GM18508 (cell line): Measurements from ENCODE around the gene RPH3AL.
"Not testable (repeated sequence)": the region's sequence is repeated elsewhere in the genome, so short reads cannot be mapped to it uniquely, and the experiment has no call there.

ENCODE experiments used
- ATAC-seq: cut with Tn5 transposase; IDR thresholded peaks from one replicate; pipeline ENCODE4 v1.9.1; 2021; ENCODE audit warnings: moderate number of reproducible peaks; ENCODE audit not compliant: insufficient read depth, unreplicated experiment

The RPH3AL gene

DNA sequence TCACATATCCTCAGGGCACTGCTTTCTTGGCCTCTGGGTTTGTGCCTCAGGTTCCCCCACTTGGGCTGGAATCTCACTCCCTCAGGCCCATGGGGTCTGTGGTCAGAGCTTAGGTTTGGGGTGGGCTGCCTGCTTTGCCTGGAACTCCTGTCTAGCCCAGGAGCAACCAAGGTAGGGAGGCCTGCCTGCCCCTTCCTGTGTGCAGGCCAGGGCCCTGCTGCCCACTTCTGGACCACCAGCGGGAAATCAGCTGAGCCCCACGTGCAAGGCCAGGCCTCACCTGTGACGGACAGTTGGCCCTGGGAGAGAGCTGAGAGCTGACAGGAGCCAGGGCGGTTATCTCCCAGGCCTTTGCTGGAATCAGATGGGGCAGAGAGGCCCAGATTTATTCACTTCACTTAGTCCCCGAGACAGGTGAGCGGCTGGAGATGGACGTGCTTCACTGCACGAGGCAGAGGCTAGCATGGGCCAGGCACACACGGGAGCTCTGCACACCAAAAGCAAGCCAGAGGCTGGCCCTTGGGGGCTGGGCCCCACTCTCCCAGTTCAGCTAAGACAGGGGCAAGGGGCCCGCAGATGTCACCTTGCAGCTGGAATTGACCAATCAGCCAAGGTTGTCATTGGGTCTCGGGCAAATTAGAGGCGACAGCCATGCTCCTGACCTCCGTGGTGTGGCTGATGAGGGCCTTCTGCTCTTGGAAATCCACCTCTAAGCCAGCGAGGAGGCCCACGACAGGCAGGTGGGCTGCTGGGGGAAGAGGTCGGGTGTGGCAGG, 121.2 kb downstream of the RPH3AL start:
- ATAC-seq: no peak

- no peak for ATAC-seq
Measured at GRCh38 chr17:230395-230770, 122.2 kb downstream of the RPH3AL start.

GRCh38 chr17:229709-230394, 122.8 kb downstream of the RPH3AL start:
- no peak for ATAC-seq

DNA sequence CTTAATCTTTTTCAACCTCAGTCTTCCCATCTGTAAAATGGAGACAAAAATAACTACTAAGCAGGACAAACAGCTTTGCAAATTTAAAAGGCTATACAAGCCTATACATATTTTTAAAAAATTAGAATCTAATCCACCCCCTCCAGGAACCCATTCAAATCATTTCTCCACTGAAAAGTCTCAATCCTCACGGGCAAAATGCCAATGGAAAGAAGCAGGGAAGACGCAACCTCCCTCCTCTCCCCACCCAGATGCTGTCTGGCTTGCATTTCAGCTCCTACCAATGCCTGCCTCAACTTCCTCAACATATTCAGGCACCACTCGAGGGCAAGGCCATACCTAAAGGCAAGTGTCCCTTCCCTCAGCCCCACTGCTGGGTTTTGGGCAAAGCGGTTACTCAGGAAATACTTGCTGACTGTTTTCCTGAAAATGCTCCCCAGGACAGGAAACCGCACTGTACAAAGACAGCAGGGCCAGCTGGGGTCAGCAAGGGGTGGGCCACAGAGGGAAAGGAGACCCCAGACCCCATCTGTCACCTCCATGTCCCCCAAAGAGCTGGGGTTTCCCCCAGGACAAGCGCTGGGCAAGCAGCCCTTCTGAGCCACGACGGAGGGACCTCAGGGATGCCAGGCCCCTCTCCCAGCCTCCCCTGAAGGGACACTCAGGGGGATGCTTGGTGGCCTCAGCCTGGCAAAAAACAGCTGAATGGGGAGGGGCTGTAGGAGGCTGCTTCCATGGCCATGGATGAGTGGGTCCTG, 123.5 kb downstream of the RPH3AL start:
- ATAC-seq: no peak

DNA sequence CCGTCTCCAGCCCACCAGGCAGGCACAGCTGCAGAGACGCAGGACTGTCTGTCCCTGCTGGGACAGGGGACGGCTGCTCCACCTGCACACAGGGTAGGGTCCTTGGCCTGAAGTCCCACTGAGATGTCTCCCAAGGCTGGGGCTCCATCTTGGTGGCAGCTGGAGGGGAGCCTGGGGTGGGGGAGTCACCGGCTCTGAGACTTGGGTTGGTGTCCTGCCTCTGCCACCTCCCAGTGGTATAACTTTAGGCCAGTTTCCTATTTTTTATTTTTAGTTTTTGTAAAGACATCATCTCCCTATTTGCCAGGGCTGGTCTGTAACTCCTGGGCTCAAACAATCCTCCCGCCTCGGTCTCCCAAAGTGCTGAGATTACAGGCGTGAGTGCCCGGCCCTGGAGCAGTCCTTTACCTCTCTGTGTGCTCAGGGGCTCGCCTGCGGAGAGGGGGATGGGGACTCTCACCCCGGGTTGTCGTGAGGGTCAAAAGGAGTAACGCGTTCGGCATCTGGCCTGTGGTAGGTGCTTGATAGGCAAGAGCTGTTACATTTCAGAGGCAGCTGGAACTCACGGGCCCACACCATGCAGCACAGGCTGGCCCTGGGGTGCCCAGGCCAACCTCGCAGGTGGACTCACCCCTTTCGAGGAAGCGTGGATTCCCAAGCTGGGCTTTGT, 124.5 kb downstream of the RPH3AL start:
- ATAC-seq: no peak

- no peak for ATAC-seq
Measured at GRCh38 chr17:227078-227945, 125.3 kb downstream of the RPH3AL start.

DNA sequence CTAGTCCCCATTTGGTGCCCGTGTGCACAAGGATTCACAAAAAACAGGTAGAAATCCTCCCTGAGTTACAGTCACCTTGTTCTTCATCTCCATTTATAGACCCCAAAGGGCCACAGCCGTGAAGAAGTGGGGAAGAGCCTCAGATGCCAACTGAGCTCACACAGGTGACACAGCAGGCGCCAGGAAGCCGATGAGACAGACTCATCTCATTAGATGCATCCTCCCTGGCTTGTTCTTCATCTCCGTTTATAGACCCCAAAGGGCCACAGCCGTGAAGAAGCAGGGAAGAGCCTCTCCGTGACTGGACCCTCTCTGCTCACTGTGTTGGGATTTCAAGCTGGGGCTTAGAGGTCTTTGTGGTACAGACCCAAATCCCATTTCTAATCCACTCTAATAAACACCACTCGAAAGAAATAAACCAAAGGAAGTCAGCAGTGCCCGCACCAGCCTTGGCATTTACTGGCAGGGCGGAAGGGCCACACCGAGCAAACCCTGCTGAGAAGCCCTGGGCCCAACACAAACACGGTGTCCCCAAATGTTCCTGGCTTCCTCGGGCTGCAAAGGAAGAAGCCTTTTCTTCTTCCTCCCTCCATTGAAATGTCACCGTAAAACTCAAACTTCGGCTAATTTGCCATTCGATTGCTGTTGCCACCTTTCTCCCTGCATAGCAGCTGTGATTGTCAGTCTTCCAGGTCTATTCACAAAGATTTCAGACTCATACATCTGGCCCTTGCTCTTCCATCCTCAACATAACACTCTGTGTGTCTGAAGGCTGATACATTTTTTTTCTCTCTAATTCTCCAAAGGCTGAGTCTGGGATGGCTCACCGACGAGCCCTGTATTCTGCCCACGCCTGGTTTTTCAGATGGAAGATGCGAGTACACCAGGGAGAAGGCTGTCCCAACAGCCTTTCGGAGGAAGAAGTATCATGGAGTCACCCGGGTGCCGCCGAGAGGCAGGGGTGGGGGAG, 126.2 kb downstream of the RPH3AL start:
- ATAC-seq: no peak

GRCh38 chr17:225551-225950, 127.1 kb downstream of the RPH3AL start:
- no peak for ATAC-seq

DNA sequence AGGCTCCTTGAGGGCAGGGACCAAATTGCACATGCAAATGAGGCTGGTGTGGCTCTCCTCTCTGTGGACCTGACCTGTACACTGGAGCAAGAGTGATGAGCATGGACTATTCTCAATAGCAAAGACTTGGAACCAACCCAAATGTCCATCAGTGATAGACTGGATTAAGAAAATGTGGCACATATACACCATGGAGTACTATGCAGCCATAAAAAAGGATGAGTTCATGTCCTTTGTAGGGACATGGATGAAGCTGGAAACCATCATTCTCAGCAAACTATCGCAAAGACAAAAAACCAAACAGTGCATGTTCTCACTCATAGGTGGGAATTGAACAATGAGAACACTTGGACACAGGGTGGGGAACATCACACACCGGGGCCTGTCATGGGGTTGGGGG, 128.0 kb downstream of the RPH3AL start:
- not testable (repeated sequence) for ATAC-seq

GRCh38 chr17:223723-224471, 128.7 kb downstream of the RPH3AL start:
- no peak for ATAC-seq

DNA sequence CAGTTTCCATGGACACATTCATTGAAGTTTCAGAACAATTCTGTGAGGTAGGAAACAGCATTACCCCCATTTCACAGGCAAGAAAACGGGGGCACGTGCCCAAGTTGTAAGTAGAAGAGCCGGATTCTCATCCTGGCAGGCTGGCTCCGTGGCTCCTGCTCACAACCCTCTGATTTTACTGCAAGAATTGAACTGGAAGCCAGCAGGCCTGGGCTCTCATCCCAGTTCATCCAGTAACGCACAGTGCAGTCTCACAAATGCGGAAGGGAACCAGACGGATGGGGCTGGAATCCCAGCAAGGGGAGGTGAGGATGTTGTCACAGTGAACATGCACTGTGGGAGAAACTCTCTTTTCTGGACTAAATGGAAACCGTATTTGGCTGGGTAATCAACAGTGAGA, 130.4 kb downstream of the RPH3AL start:
- no peak for ATAC-seq

- no peak for ATAC-seq
Measured at GRCh38 chr17:219696-220095, 132.9 kb downstream of the RPH3AL start.

DNA sequence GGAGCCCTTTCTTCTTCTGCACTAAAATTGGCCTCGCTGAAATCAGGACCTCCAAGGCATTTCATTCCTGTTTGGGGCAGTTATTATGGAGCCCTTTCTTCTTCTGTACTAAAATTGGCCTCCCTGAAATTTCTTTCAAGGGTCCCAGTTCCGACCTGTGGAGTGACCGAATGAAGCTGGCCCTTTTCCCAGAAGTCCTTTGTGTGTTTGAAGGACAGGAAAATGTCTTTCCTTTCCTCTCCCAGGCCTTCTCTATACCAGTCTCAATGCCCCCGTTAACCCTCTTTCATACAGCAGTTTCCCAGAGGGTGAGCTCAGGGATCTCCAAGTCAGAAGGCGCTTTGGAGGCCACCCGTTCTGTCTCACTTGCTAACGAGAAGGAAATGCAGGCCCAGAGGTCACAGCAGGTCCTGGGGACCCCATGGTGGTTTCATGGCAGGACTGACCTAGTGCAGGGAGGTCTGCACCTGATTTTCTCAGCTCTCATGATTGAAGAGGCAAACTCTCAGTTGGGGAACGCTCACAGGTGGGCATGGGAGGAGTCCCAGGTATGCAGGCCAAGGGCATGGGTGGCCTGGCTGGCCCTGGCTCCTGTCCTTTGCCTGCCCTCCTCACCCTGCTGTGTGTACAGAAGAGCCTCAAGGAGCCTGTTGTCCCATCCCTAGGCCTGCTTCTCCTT, 134.0 kb downstream of the RPH3AL start:
- no peak for ATAC-seq

DNA sequence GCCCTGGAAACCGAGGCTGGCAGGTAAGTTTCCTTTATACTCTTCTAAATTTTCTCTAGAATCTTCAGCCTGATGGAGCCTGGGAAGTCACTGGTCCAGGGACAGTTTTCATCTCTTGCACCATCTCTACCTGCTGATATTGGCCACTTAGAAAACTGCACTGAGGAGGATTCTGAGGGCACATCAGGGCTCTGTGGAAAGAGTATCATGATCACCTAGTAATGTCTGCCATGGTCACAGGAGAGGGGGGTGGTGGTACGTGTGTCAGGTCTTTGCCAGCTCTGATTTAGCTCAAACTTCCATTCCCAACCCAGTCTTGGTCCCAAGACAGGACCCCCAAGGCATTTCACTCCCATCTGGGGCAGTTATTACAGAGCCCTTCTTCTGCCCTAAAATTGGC, 136.0 kb downstream of the RPH3AL start:
- no peak for ATAC-seq

GRCh38 chr17:215563-216478, 136.8 kb downstream of the RPH3AL start:
- not testable (repeated sequence) for ATAC-seq

DNA sequence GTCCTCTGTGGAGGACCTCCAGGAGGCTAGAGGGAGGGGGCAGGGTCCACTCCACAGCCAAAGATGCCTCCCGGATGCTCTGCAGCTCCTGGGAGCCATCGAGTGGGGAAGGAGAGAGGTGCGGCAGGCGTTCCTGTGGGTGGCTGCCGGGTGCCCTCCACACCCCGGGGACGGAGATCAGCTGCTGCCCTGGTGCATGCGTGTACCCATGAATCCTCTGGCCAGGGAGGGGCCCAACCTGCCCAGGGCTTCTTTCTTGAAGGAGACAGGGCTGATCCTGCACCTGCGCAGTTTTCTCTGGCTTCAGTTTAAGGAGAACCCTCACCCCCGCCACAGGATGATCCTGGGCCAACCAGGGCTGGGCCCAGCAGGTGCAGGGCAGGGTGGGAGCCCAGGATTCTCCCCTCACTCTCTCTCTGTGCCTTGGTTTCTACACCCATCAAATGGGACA, 137.7 kb downstream of the RPH3AL start:
- ATAC-seq: no peak
